Glutamatergic neuron (in vitro differentiated cells): ENCODE measurements around the gene ABCA12. TPM values are rescaled to one million over a fixed set of nuclear protein-coding genes. Genes with fewer than 3 reads are reported as not detected.

ENCODE experiments used
- DNase-seq: peaks from one replicate; pipeline ENCODE4 v3.0.0; 2022
- H3K27ac Mint-ChIP-seq: one replicate; pipeline ENCODE4 v1.8.0; 2020; ENCODE audit warnings: mild to moderate bottlenecking, mixed read lengths, inconsistent platforms; ENCODE audit not compliant: unreplicated experiment
- H3K27me3 Mint-ChIP-seq: one replicate; pipeline ENCODE4 v1.8.0; 2020; ENCODE audit warnings: mild to moderate bottlenecking, moderate library complexity, mixed read lengths, inconsistent platforms; ENCODE audit not compliant: unreplicated experiment
- H3K36me3 Mint-ChIP-seq: one replicate; pipeline ENCODE4 v1.8.0; 2020; ENCODE audit warnings: mild to moderate bottlenecking, mixed read lengths, inconsistent platforms; ENCODE audit not compliant: unreplicated experiment
- H3K4me1 Mint-ChIP-seq: one replicate; pipeline ENCODE4 v1.8.0; 2020; ENCODE audit warnings: mild to moderate bottlenecking, low read depth, mixed read lengths, inconsistent platforms; ENCODE audit not compliant: unreplicated experiment
- H3K4me3 Mint-ChIP-seq: one replicate; pipeline ENCODE4 v1.8.0; 2020; ENCODE audit warnings: mild to moderate bottlenecking, mixed read lengths, inconsistent platforms; ENCODE audit not compliant: unreplicated experiment
- H3K9me3 Mint-ChIP-seq: one replicate; pipeline ENCODE4 v1.8.0; 2020; ENCODE audit warnings: mild to moderate bottlenecking, moderate library complexity, mixed read lengths, inconsistent platforms; ENCODE audit not compliant: unreplicated experiment
- total RNA-seq: library from RNA; stranded (reverse); fragmentation: NEBNext Ultra II Directional; extraction: Animal tissue kit (Norgen Biotek cat#: 25700); gene quantifications from one replicate; pipeline ENCODE4 v1.2.1, GENCODE V29; 2021; ENCODE audit not compliant: unreplicated experiment
- TF ChIP-seq, protein P1 (sequence below): fragments of 200-600 bp; sonication (generic); IDR thresholded peaks from one replicate; pipeline ENCODE4 v1.5.0; 2021; ENCODE audit not compliant: partially characterized antibody, unreplicated experiment

Gene ABCA12
- total RNA-seq, 1 donor from 2014 or later = 0.37 TPM

- no peak overlapping the region for H3K4me3 Mint-ChIP-seq
- H3K4me1 Mint-ChIP-seq = peaks cover 5% of the 10 kb centered on the region
- H3K27ac Mint-ChIP-seq = no peak overlapping the region
- TF ChIP-seq, protein P1, sequence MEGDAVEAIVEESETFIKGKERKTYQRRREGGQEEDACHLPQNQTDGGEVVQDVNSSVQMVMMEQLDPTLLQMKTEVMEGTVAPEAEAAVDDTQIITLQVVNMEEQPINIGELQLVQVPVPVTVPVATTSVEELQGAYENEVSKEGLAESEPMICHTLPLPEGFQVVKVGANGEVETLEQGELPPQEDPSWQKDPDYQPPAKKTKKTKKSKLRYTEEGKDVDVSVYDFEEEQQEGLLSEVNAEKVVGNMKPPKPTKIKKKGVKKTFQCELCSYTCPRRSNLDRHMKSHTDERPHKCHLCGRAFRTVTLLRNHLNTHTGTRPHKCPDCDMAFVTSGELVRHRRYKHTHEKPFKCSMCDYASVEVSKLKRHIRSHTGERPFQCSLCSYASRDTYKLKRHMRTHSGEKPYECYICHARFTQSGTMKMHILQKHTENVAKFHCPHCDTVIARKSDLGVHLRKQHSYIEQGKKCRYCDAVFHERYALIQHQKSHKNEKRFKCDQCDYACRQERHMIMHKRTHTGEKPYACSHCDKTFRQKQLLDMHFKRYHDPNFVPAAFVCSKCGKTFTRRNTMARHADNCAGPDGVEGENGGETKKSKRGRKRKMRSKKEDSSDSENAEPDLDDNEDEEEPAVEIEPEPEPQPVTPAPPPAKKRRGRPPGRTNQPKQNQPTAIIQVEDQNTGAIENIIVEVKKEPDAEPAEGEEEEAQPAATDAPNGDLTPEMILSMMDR = no peak
- no peaks in the 10 kb centered on the region for H3K36me3 Mint-ChIP-seq
- no peaks in the 10 kb centered on the region for H3K9me3 Mint-ChIP-seq
- no peak for DNase-seq
- H3K27me3 Mint-ChIP-seq = no peaks in the 10 kb centered on the region
These were observed 115.5 kb downstream of the ABCA12 start for GRCh38 chr2:215022910-215023309.

GRCh38 chr2:215022418-215022817, 116.0 kb downstream of the ABCA12 start:
- H3K4me3 Mint-ChIP-seq = no peak overlapping the region
- no peaks in the 10 kb centered on the region for H3K36me3 Mint-ChIP-seq
- H3K27me3 Mint-ChIP-seq = no peaks in the 10 kb centered on the region
- no peak for DNase-seq
- no peak overlapping the region for H3K27ac Mint-ChIP-seq
- H3K4me1 Mint-ChIP-seq = peaks cover 9% of the 10 kb centered on the region
- no peaks in the 10 kb centered on the region for H3K9me3 Mint-ChIP-seq
- TF ChIP-seq, protein P1 = no peak

DNA sequence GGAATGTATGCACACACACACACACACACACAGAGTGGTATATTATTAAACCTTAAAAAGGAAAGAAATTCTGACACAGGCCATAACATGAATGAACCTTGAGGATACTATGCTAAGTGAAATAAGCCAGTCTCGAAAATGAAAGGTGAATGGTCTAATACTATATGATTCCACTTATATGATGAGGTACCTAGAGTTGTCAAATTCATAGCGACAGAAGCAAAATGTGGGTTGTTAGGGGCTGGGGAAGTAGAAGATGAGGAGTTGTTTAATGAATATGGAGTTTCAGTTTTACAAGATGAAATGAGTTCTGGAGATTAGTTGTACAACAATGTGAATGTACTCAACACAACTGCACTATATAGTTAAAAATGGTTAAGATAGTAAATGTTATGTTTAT, 118.1 kb downstream of the ABCA12 start:
- no peak for DNase-seq
- H3K4me1 Mint-ChIP-seq = peaks cover 10% of the 10 kb centered on the region
- no peaks in the 10 kb centered on the region for H3K9me3 Mint-ChIP-seq
- H3K27ac Mint-ChIP-seq = no peak overlapping the region
- TF ChIP-seq, protein P1 = no peak
- no peaks in the 10 kb centered on the region for H3K36me3 Mint-ChIP-seq
- H3K4me3 Mint-ChIP-seq = no peak overlapping the region
- H3K27me3 Mint-ChIP-seq = no peaks in the 10 kb centered on the region

DNA sequence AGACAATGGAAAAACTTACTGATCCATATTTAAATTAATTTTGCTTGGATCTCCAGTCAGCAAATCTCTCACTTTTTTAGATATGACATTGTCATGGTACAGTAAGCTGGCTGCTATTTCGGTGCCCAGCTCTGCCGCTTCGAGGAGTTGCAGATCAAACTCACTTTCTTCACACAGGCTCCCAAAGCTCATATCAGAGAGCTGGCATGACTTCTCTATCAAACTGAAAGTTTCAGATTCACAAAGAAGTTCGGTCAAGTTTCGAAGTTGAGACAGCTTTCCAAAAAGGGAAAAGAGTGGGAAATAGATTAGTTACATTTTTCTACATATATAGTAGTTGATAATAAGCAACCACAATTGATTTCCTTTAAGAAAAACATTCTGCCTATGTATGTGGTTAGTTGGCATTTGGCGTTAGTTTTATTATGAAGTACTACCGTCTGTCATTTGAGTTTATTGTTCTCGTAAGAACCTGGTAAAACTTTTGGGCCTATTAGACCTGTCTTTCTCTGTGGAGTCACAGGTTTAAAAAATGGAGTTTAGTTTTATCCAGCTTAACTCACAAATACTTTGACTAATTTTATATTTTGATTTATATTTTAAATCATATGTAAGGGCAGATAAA, 118.8 kb downstream of the ABCA12 start:
- H3K27me3 Mint-ChIP-seq = no peaks in the 10 kb centered on the region
- no peak overlapping the region for H3K4me3 Mint-ChIP-seq
- peaks cover 10% of the 10 kb centered on the region for H3K4me1 Mint-ChIP-seq
- TF ChIP-seq, protein P1 = no peak
- no peak overlapping the region for H3K27ac Mint-ChIP-seq
- no peaks in the 10 kb centered on the region for H3K9me3 Mint-ChIP-seq
- no peak for DNase-seq
- no peaks in the 10 kb centered on the region for H3K36me3 Mint-ChIP-seq

DNA sequence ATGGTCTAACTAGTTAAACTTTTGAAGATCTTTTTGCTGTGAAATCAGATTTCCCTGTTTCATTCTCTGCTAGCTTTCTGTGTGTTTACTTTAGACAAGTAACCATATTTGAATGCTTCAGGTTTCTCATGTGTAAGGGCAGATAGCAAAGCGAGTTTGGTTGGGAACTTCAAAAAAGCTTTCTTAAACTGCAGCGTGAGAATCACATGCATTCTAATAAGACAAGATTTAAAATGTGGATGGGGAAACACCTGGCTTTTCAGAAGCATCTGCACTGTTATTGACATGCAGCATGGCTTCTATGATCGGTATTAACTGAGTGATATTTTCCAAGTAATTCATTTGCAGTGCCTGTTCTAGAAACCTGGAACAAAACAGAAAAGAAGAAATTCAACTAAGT, 119.3 kb downstream of the ABCA12 start:
- H3K27me3 Mint-ChIP-seq = no peaks in the 10 kb centered on the region
- peaks cover 10% of the 10 kb centered on the region for H3K4me1 Mint-ChIP-seq
- no peak overlapping the region for H3K27ac Mint-ChIP-seq
- H3K4me3 Mint-ChIP-seq = no peak overlapping the region
- H3K36me3 Mint-ChIP-seq = no peaks in the 10 kb centered on the region
- no peaks in the 10 kb centered on the region for H3K9me3 Mint-ChIP-seq
- DNase-seq = no peak
- TF ChIP-seq, protein P1 = no peak
